BLaER1 (cell line): ENCODE results near the gene KLHDC4.

Experiments used
- H3K27ac ChIP-seq: shearing (Covaris generic); formaldehyde crosslinking; 2 replicates; pipeline ENCODE4 v1.8.1; 2022
- H3K27me3 ChIP-seq: shearing (Covaris generic); formaldehyde crosslinking; 2 replicates; pipeline ENCODE4 v1.8.1; 2022
- H3K36me3 ChIP-seq: shearing (Covaris generic); formaldehyde crosslinking; 2 replicates; pipeline ENCODE4 v1.8.1; 2022
- H3K4me1 ChIP-seq: shearing (Covaris generic); formaldehyde crosslinking; 2 replicates; pipeline ENCODE4 v1.8.1; 2022
- H3K4me2 ChIP-seq: shearing (Covaris generic); formaldehyde crosslinking; 2 replicates; pipeline ENCODE4 v1.8.1; 2022
- H3K4me3 ChIP-seq: shearing (Covaris generic); formaldehyde crosslinking; 2 replicates; pipeline ENCODE4 v1.8.1; 2022
- H3K9ac ChIP-seq: shearing (Covaris generic); formaldehyde crosslinking; 2 replicates; pipeline ENCODE4 v1.8.1; 2022
- H3K9me3 ChIP-seq: shearing (Covaris generic); formaldehyde crosslinking; 2 replicates; pipeline ENCODE4 v1.8.1; 2022
- H4K20me1 ChIP-seq: shearing (Covaris generic); formaldehyde crosslinking; 2 replicates; pipeline ENCODE4 v1.8.1; 2022
- Cebpa-rat ChIP-seq: shearing (Covaris generic); IDR thresholded peaks from 2 replicates; pipeline ENCODE4 v1.8.1; 2022

The KLHDC4 gene

DNA sequence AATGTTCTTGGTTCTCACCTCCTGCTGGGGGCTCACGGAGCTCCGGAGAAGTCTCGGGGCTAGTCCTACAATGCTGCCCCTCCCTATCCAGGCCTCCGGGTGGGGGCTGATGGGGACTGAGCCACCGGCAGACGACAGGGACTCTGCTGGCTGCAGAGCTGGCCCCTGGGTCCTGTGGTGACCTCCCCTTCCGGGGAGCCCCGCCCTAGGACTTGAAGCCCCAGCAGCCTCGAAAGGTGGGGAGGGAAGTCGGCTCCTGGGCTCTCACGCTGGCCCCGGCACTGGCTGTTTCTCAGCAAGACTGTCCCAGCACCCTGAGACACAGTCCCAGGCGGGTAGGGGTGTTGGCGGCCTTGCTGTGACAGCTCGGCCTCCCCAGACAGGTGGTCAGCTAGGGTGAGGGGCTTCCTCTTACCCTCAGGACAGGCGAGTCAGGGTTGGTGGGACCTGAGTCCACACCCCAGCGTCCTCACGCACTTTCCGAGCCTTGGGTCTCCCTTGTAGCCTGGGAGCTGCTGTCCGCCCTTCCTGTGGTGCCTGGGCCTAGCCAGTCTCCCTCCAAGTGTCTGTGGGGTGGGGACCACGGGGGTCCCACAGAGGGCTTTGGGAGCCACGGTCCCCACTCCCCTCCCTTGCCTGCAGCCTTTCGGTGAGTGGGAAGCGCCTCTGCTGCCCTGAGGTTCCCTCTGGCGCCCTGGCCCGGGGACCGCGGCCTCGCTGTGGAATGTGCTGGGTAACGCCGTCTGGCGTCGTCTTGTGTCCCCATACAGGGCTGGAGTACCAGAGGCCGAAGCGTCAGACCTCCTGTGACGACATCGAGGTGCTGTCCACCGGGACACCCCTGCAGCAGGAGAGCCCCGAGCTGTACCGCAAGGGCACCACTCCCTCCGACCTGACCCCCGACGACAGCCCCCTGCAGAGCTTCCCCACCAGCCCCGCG is 76.6 kb downstream of the KLHDC4 start:
- no peak overlapping the region for H3K9ac ChIP-seq
- no peak for TF ChIP-seq Cebpa-rat
- H3K4me1 ChIP-seq, result peaks cover 44% of the 10 kb centered on the region

DNA sequence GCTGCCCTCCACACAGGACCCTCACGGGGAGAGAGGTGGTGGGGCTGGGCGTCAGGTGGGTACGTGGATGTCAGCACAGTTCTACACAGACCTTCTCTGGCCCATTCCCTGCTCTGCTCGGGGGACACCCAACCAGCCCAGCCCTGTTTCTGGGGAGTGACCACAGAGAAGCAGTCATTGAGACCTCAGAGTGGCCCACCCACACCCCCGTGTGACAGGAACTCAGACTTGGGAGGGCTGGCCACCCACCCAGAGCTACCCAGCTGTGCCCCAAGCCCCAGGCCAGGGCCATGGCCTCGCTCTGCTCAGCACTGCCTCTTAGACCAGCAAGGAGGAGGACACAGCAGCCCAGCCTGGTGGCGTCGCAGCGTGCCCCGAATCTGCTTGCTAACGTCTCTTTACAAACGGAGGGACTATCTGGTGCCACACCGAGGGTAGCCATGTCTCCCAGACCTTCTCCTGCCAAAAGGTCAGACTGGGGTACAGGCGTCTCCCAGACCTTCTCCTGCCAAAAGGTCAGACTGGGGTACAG is 77.7 kb downstream of the KLHDC4 start:
- H3K4me2 ChIP-seq, result no peak overlapping the region
- peaks cover 33% of the 10 kb centered on the region for H3K4me1 ChIP-seq
- no peaks in the 10 kb centered on the region for H3K27me3 ChIP-seq
- no peaks in the 10 kb centered on the region for H3K9me3 ChIP-seq
- 0 out of 2 replicates have a peak, but pooled peaks cover 5% of the 10 kb centered on the region for H4K20me1 ChIP-seq
- no peak overlapping the region for H3K27ac ChIP-seq
- no peaks in the 10 kb centered on the region for H3K36me3 ChIP-seq
- no peak overlapping the region for H3K9ac ChIP-seq
- TF ChIP-seq Cebpa-rat, result no peak
- no peak overlapping the region for H3K4me3 ChIP-seq

More for the DNA sequence above, 76.6 kb downstream of the KLHDC4 start:
- H3K4me2 ChIP-seq, result no peak overlapping the region
- peaks cover 7% of the 10 kb centered on the region; the same call in 1 of the 2 replicates for H3K36me3 ChIP-seq
- H3K9me3 ChIP-seq, result no peaks in the 10 kb centered on the region
- no peak overlapping the region for H3K27ac ChIP-seq
- H3K27me3 ChIP-seq, result no peaks in the 10 kb centered on the region
- no peak overlapping the region for H3K4me3 ChIP-seq
- H4K20me1 ChIP-seq, result 0 out of 2 replicates have a peak, but pooled peaks cover 6% of the 10 kb centered on the region

DNA sequence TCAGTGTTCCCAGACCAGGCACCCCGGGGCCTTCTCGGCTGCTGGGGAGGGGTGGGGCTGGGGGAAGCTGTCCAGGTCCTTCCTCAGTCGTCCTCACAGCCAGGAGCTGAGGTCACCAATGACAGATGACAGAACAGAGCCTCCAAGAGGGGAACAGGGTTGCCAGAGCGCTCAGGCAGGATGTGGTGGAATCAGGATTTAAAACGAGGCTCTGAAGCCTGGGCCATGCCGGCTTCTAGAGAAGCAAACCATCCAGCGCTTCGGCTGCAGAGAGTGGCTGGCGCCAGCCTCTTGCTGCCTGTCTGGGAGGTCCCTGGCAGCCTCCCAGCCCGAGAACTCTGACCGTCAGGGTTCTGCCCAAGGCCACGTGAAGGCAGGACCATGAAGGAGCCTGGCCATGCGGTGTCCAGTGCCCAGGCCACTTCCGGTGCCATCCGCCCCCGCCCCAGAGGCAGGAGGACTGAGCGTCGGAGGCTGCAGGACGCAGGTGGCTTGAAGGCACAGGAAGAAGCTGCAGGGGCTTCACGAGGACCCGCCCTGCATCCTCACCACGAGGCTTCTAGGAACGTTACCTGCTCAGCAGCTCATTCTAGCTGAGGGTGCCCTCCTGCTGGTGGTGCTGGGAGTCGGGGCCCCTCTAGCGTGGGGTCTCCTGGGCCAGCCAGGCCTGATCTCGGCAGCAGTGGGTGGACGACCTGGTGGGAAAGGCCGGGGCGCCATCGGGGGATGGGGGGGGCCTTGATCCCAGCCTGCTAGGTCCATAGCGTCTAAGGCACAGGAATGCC is 78.5 kb downstream of the KLHDC4 start:
- no peaks in the 10 kb centered on the region for H3K36me3 ChIP-seq
- H4K20me1 ChIP-seq, result no peaks in the 10 kb centered on the region
- H3K4me2 ChIP-seq, result peak overlapping the region; percentile 22; the same call in 1 of the 2 replicates
- no peak overlapping the region for H3K4me3 ChIP-seq
- H3K27ac ChIP-seq, result 0 out of 2 replicates have a peak overlapping the region, but pooled peaks have one; percentile 22
- H3K4me1 ChIP-seq, result peaks cover 31% of the 10 kb centered on the region
- no peaks in the 10 kb centered on the region for H3K9me3 ChIP-seq
- no peak overlapping the region for H3K9ac ChIP-seq
- H3K27me3 ChIP-seq, result no peaks in the 10 kb centered on the region
- no peak for TF ChIP-seq Cebpa-rat

DNA sequence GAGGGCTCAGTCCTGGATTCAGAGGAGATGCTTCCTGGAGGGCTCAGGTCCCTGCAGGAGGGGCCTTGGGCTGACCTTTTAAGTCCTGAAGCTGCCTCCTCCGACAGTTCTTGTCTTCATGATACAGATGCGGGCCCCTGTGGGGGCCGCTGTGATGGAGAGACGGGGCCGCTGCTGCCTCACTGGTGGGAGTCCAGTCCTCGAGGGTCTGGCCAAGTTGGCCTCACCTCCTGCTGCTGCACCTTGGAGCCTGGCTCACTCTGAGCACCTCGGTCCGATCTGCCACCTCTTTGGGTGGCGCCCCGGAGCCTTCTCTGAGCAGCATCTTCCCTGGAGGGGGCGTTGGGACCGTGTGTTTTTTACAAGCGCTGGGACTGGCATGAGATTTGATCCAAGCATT is 79.1 kb downstream of the KLHDC4 start:
- H4K20me1 ChIP-seq, result no peaks in the 10 kb centered on the region
- H3K4me3 ChIP-seq, result no peak overlapping the region
- no peaks in the 10 kb centered on the region for H3K27me3 ChIP-seq
- no peak overlapping the region for H3K9ac ChIP-seq
- peaks cover 31% of the 10 kb centered on the region for H3K4me1 ChIP-seq
- H3K4me2 ChIP-seq, result no peak overlapping the region
- H3K36me3 ChIP-seq, result no peaks in the 10 kb centered on the region
- no peaks in the 10 kb centered on the region for H3K9me3 ChIP-seq
- no peak for TF ChIP-seq Cebpa-rat
- H3K27ac ChIP-seq, result no peak overlapping the region

DNA sequence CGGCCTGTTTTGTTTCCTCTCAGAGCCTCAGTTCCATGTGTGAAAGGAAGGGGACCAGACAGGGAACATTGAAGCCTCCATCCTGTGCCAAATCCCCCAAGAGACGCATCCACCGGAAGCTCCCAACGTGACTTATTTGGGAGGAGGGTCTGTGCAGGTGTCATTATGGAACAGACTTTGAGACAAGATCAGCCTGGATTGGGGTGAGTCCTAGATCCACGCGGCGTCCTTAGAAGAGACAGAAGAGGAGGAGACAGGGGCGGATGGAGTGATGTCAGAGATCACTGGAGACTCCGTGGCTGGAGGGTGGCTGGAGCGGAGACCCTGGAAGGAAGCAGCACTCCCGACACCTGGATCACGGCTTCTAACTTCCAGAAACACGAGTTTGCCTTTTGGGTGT is 80.0 kb downstream of the KLHDC4 start:
- H3K4me1 ChIP-seq, result peaks cover 23% of the 10 kb centered on the region
- H4K20me1 ChIP-seq, result no peaks in the 10 kb centered on the region
- H3K4me2 ChIP-seq, result no peak overlapping the region
- H3K36me3 ChIP-seq, result no peaks in the 10 kb centered on the region
- H3K9me3 ChIP-seq, result no peaks in the 10 kb centered on the region
- TF ChIP-seq Cebpa-rat, result no peak
- H3K4me3 ChIP-seq, result no peak overlapping the region
- H3K27ac ChIP-seq, result no peak overlapping the region
- no peaks in the 10 kb centered on the region for H3K27me3 ChIP-seq
- H3K9ac ChIP-seq, result no peak overlapping the region

DNA sequence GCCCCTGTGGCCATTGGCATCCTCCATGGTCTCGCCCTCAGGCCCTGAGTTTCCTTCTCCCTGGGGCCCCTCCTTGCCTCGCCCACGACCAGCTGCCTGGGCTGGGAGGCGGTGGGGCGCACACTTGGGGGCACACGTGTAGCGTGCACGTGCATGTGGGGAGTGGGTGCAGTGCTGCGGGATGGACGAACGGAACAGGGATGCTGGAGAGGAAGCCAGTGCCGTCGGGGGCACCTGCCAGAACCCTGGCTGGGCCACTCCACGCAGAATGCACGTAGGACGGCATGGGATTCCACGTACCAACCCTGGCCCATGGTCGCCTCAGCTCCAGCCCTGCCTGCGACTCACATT is 80.4 kb downstream of the KLHDC4 start:
- Histone ChIP-seq H3K4me3 (no peak overlapping the region), H3K9ac (no peak overlapping the region), H3K27me3 (no peaks in the 10 kb centered on the region), H3K4me2 (no peak overlapping the region), H3K27ac (no peak overlapping the region), H3K9me3 (no peaks in the 10 kb centered on the region), H3K36me3 (no peaks in the 10 kb centered on the region), H4K20me1 (no peaks in the 10 kb centered on the region), H3K4me1 (peaks cover 20% of the 10 kb centered on the region)
- TF ChIP-seq Cebpa-rat, result no peak

DNA sequence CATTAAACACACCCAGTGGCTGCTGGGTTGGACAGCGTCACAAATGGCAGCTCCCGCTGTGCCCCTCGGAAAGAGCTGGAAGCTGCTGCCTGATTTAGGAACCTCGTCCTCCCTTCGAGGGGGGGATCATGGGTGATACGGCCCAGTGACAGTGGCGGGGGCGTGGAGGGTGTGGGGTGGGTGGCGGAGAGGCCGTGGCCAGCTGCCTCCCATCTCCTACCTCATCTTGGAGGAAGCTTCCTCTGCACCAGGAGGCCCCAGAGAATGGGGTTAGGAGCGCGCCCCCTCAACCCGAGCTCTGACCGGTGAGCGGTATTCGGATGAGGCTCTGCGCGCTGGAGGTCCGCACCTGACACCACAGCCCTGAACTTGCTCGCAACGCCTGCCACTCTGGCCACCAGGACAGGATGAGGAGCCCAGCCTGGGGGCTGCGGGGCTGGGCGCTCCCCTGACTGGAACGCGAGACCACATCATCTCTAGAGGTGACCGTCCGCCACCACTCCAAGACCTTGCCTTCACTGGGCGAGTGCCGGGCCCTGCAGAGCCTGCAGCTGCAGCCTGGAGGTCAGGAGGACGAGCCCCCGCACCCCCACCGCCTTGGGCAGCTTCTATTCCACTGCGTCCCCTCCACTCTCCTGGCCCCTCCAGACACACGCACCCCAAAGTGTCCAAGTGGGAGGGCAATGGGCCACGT is 80.9 kb downstream of the KLHDC4 start:
- Histone ChIP-seq H3K9me3 (no peaks in the 10 kb centered on the region), H3K4me1 (peaks cover 20% of the 10 kb centered on the region), H3K4me2 (no peak overlapping the region), H3K9ac (no peak overlapping the region), H4K20me1 (no peaks in the 10 kb centered on the region), H3K4me3 (no peak overlapping the region), H3K27ac (no peak overlapping the region), H3K27me3 (no peaks in the 10 kb centered on the region), H3K36me3 (no peaks in the 10 kb centered on the region)
- TF ChIP-seq Cebpa-rat, result no peak

DNA sequence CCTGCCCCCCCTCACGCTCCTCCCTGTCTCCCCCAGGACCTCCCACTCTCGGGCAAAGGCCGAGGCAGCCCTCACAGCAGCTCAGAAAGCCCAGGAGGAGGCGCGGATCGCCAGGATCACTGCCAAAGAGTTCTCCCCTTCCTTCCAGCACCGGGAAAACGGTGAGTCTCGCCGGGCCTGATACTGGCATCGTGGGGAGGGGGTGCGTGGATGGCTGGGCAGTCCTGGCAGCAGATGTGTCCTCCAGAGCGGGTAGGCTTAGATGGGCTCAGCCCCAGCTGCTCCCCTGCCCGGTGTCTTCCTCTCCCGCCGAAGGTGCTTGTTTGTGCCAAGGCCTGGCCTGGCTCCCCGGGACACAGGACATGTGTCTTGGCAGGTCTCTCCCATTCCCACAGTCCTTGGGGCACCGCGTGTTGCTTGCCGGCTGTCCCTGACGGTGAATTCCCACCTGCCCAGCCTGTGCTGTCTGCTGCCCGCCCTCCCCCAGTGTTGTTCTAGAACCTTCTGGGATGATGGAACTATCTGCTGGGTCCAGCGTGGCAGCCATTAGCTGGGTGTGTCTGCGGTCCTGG is 81.6 kb downstream of the KLHDC4 start:
- no peaks in the 10 kb centered on the region for H3K27me3 ChIP-seq
- TF ChIP-seq Cebpa-rat, result no peak

DNA sequence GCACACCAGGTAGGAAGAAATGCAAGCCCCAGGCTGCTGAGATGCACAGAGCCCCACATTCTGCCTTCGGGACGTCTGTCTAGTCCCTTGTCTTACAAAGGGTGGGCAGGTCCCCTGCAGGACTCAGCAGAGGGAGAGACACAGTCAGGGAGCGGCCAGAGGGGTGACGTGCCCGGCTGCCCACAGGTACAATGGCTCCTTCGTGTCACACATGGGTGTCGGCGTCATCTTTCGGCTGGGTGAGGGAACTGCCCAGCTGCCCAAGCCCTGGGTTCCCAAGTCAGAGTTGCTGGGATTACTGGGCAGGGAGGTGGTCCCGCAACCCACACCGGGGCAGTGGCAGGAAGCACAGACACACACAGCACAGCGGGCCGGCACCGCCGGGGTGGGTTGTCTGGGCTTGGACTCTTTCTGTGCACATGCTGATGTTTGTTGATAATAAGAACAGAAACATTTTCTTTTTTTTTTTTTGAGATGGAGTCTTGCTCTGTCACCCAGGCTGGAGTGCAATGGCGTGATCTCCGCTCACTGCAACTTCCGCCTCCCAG is 82.9 kb downstream of the KLHDC4 start:
- Histone ChIP-seq H3K27ac (no peak overlapping the region), H3K9ac (no peak overlapping the region), H4K20me1 (no peaks in the 10 kb centered on the region), H3K4me3 (no peak overlapping the region), H3K9me3 (no peaks in the 10 kb centered on the region), H3K36me3 (no peaks in the 10 kb centered on the region), H3K4me1 (peaks cover 20% of the 10 kb centered on the region), H3K4me2 (no peak overlapping the region), H3K27me3 (no peaks in the 10 kb centered on the region)
- TF ChIP-seq Cebpa-rat, result no peak

More for the DNA sequence above, 81.6 kb downstream of the KLHDC4 start:
- Histone ChIP-seq H3K4me2 (no peak overlapping the region), H3K9me3 (no peaks in the 10 kb centered on the region), H3K27ac (no peak overlapping the region), H4K20me1 (no peaks in the 10 kb centered on the region), H3K36me3 (no peaks in the 10 kb centered on the region), H3K4me1 (peaks cover 20% of the 10 kb centered on the region), H3K9ac (no peak overlapping the region), H3K4me3 (no peak overlapping the region)
